ENCODE results near the gene FMNL2. TPM values are rescaled to one million over a fixed set of nuclear protein-coding genes. Genes with fewer than 3 reads are reported as not detected.

FMNL2 gene
- total RNA-seq, 1 donor from 2014 or later = 12.0 TPM

- TF ChIP-seq CTCF (IDR thresholded peaks at IDR 0.05) = no peak
- peaks cover 25 to 41% of the 10 kb centered on the region in 2 donors for H3K36me3 ChIP-seq
- no peak overlapping the region for H3K27ac ChIP-seq
- H3K9me3 ChIP-seq = no peaks in the 10 kb centered on the region
- peaks cover 0 to 2% of the 10 kb centered on the region in 2 donors for H3K4me1 ChIP-seq
- DNase-seq (ENCODE audit: low spot score in 2 of 2) = no peak
- no peak overlapping the region for H3K4me3 ChIP-seq
- H3K27me3 ChIP-seq = no peaks in the 10 kb centered on the region
- intact Hi-C loops (cut with DNase I) = no loop called here
Observed at GRCh38 chr2:152620208-152620607, 285.2 kb downstream of the FMNL2 start.

GRCh38 chr2:152620985-152621384, 286.0 kb downstream of the FMNL2 start:
- H3K4me3 ChIP-seq = no peak overlapping the region
- no peaks in the 10 kb centered on the region for H3K9me3 ChIP-seq
- H3K27ac ChIP-seq = no peak overlapping the region
- TF ChIP-seq CTCF (IDR thresholded peaks at IDR 0.05) = no peak
- DNase-seq (ENCODE audit: low spot score in 2 of 2) = no peak
- H3K27me3 ChIP-seq = no peaks in the 10 kb centered on the region
- H3K4me1 ChIP-seq = peaks cover 0 to 2% of the 10 kb centered on the region in 2 donors
- peaks cover 25 to 41% of the 10 kb centered on the region in 2 donors for H3K36me3 ChIP-seq
- intact Hi-C loops (cut with DNase I) = no loop called here

GRCh38 chr2:152622219-152622618, 287.2 kb downstream of the FMNL2 start:
- H3K4me1 ChIP-seq = peaks cover 0 to 2% of the 10 kb centered on the region in 2 donors
- DNase-seq (ENCODE audit: low spot score in 2 of 2) = no peak
- intact Hi-C loops (cut with DNase I) = no loop called here
- peaks cover 24 to 34% of the 10 kb centered on the region in 2 donors for H3K36me3 ChIP-seq
- no peak overlapping the region for H3K4me3 ChIP-seq
- no peaks in the 10 kb centered on the region for H3K27me3 ChIP-seq
- no peak for TF ChIP-seq CTCF (IDR thresholded peaks at IDR 0.05)
- H3K9me3 ChIP-seq = no peaks in the 10 kb centered on the region
- H3K27ac ChIP-seq = no peak overlapping the region

- Histone ChIP-seq H3K36me3 (peaks cover 20 to 26% of the 10 kb centered on the region in 2 donors), H3K4me1 (peaks cover 0 to 2% of the 10 kb centered on the region in 2 donors), H3K27me3 (no peaks in the 10 kb centered on the region), H3K9me3 (no peaks in the 10 kb centered on the region), H3K27ac (no peak overlapping the region), H3K4me3 (no peak overlapping the region)
- intact Hi-C loops (cut with DNase I) = no loop called here
- DNase-seq (ENCODE audit: low spot score in 2 of 2) = no peak
- TF ChIP-seq CTCF (IDR thresholded peaks at IDR 0.05) = no peak
Observed at GRCh38 chr2:152623076-152623740, 288.2 kb downstream of the FMNL2 start.

GRCh38 chr2:152623775-152624174, 288.8 kb downstream of the FMNL2 start:
- intact Hi-C loops (cut with DNase I) = no loop called here
- DNase-seq (ENCODE audit: low spot score in 2 of 2) = no peak
- Histone ChIP-seq H3K27ac (no peak overlapping the region), H3K4me3 (no peak overlapping the region), H3K9me3 (no peaks in the 10 kb centered on the region), H3K4me1 (peaks cover 0 to 2% of the 10 kb centered on the region in 2 donors), H3K27me3 (no peaks in the 10 kb centered on the region), H3K36me3 (peaks cover 18 to 30% of the 10 kb centered on the region in 2 donors)
- TF ChIP-seq CTCF (IDR thresholded peaks at IDR 0.05) = no peak
